Astrocyte (in vitro differentiated cells and primary cell): ENCODE data around the gene PLD1.

Source experiments
- EZH2 ChIP-seq: IDR thresholded peaks from 2 replicates; pipeline ENCODE4 v1.6.1; 2012; ENCODE audit warnings: mild to moderate bottlenecking, low read length, inconsistent platforms; ENCODE audit not compliant: insufficient read depth
- TF ChIP-seq, protein P1 (sequence below): IDR thresholded peaks from 2 replicates; pipeline ENCODE4 v1.5.1; 2011; ENCODE audit warnings: low read depth, mild to moderate bottlenecking, inconsistent platforms, low read length, moderate library complexity; ENCODE audit not compliant: insufficient read depth

DNA sequence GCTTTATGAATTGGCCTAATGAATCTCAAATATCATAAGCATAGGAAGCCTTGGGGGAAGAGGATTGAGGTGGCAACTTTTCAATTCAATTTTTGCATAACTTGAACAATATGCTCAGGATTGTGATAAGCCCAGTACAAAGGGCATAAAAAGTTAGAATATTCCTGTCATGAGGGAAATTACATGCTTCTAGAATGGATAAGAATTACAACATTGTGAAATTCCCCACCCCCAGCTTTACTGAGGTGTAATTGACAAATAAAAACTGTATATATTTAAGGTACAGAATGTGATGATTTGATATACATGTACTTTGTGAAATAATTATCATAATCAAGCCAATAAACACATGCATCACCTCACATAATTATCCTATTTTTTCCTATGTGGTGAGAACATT, 217.5 kb downstream of the PLD1 start:
- TF ChIP-seq, protein P1, sequence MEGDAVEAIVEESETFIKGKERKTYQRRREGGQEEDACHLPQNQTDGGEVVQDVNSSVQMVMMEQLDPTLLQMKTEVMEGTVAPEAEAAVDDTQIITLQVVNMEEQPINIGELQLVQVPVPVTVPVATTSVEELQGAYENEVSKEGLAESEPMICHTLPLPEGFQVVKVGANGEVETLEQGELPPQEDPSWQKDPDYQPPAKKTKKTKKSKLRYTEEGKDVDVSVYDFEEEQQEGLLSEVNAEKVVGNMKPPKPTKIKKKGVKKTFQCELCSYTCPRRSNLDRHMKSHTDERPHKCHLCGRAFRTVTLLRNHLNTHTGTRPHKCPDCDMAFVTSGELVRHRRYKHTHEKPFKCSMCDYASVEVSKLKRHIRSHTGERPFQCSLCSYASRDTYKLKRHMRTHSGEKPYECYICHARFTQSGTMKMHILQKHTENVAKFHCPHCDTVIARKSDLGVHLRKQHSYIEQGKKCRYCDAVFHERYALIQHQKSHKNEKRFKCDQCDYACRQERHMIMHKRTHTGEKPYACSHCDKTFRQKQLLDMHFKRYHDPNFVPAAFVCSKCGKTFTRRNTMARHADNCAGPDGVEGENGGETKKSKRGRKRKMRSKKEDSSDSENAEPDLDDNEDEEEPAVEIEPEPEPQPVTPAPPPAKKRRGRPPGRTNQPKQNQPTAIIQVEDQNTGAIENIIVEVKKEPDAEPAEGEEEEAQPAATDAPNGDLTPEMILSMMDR = no peak
- no peak for TF ChIP-seq EZH2
